Sciatic nerve (tissue), 2 donors: ENCODE results near the gene NAV3. TPM values are rescaled to one million over a fixed set of nuclear protein-coding genes. Genes with fewer than 3 reads are reported as not detected.

Experiments
- ATAC-seq: fragments of 200-7000 bp; cut with Tn5 transposase; one replicate; pipeline ENCODE4 v1.9.1; 2020; ENCODE audit warnings: mild to moderate bottlenecking, moderate library complexity
- DNase-seq: peaks from one replicate; pipeline ENCODE4 v3.0.0-alpha.2; 2020; ENCODE audit warnings: low spot score
- intact Hi-C: fragments of 100-400 bp; cut with DNase I; formaldehyde crosslinking; loops from one replicate; pipeline ENCODE4 v1.14.2; 2022
- total RNA-seq: library from RNA; stranded (reverse); fragmentation: NEBNext Ultra II Directional; extraction: Animal tissue kit (Norgen Biotek cat#: 25700); gene quantifications from one replicate; pipeline ENCODE4 v1.2.1, GENCODE V29; 2021
- donor health status: DM: no; HTN: no; CAD: no.
- donor health status: DM: no; HTN: no; CAD: no.

The NAV3 gene
- total RNA-seq, 1 donor from 2014 or later, result 50.9 TPM

- DNase-seq (no peak), ATAC-seq (no peak)
- intact Hi-C loops, result no loop called here
These were observed 313.0 kb downstream of the NAV3 start for GRCh38 chr12:78143717-78144116.

- intact Hi-C loops, result no loop called here
- no peak for ATAC-seq
- no peak for DNase-seq
These were observed 314.7 kb downstream of the NAV3 start for GRCh38 chr12:78145398-78145797.

GRCh38 chr12:78146365-78146772 is 315.7 kb downstream of the NAV3 start:
- intact Hi-C loops, result no loop called here
- ATAC-seq (peak; percentile 34), DNase-seq (no peak)

GRCh38 chr12:78149459-78149858 is 318.8 kb downstream of the NAV3 start:
- ATAC-seq (no peak), DNase-seq (no peak)

GRCh38 chr12:78155546-78155945 is 324.9 kb downstream of the NAV3 start:
- intact Hi-C loops, result no loop called here
- no peak for ATAC-seq
- no peak for DNase-seq

More at GRCh38 chr12:78149459-78149858, 318.8 kb downstream of the NAV3 start:
- intact Hi-C loops, result no loop called here

- DNase-seq (no peak), ATAC-seq (no peak)
- intact Hi-C loops, result no loop called here
These were observed 326.1 kb downstream of the NAV3 start for GRCh38 chr12:78156751-78157150.

GRCh38 chr12:78157199-78157598 is 326.5 kb downstream of the NAV3 start:
- intact Hi-C loops, result no loop called here
- no peak for DNase-seq
- ATAC-seq, result no peak

- DNase-seq (no peak), ATAC-seq (no peak)
- intact Hi-C loops, result no loop called here
These were observed 333.5 kb downstream of the NAV3 start for GRCh38 chr12:78164154-78164553.

GRCh38 chr12:78167510-78167909 is 336.8 kb downstream of the NAV3 start:
- no peak for DNase-seq
- intact Hi-C loops, result no loop called here
- ATAC-seq, result no peak

- intact Hi-C loops, result no loop called here
- no peak for DNase-seq
- no peak for ATAC-seq
These were observed 340.4 kb downstream of the NAV3 start for GRCh38 chr12:78171061-78171460.

- ATAC-seq (no peak), DNase-seq (no peak)
- intact Hi-C loops, result no loop called here
These were observed 345.9 kb downstream of the NAV3 start for GRCh38 chr12:78176643-78177042.

GRCh38 chr12:78177298-78177697 is 346.6 kb downstream of the NAV3 start:
- no peak for DNase-seq
- ATAC-seq, result no peak
- intact Hi-C loops, result no loop called here

GRCh38 chr12:78179346-78179745 is 348.7 kb downstream of the NAV3 start:
- intact Hi-C loops, result no loop called here
- no peak for ATAC-seq

GRCh38 chr12:78181544-78182162 is 351.0 kb downstream of the NAV3 start:
- DNase-seq (no peak), ATAC-seq (no peak)
- intact Hi-C loops, result no loop called here

More at GRCh38 chr12:78179346-78179745, 348.7 kb downstream of the NAV3 start:
- no peak for DNase-seq

GRCh38 chr12:78183824-78184223 is 353.1 kb downstream of the NAV3 start:
- intact Hi-C loops, result no loop called here
- ATAC-seq, result no peak
- DNase-seq, result no peak

- ATAC-seq (no peak), DNase-seq (no peak)
- intact Hi-C loops, result no loop called here
These were observed 354.4 kb downstream of the NAV3 start for GRCh38 chr12:78185109-78185508.

GRCh38 chr12:78185651-78186050 is 355.0 kb downstream of the NAV3 start:
- DNase-seq, result no peak
- ATAC-seq, result no peak
- intact Hi-C loops, result no loop called here

GRCh38 chr12:78186670-78187069 is 356.0 kb downstream of the NAV3 start:
- DNase-seq, result no peak
- intact Hi-C loops, result no loop called here
- no peak for ATAC-seq

- intact Hi-C loops, result no loop called here
- ATAC-seq (no peak), DNase-seq (no peak)
These were observed 357.0 kb downstream of the NAV3 start for GRCh38 chr12:78187741-78188140.

- ATAC-seq, result no peak
- intact Hi-C loops, result no loop called here
- no peak for DNase-seq
These were observed 359.0 kb downstream of the NAV3 start for GRCh38 chr12:78189656-78190055.

GRCh38 chr12:78191611-78192010 is 360.9 kb downstream of the NAV3 start:
- DNase-seq, result no peak
- intact Hi-C loops, result no loop called here
- ATAC-seq, result no peak
